Measurements from ENCODE around the gene SP7. TPM values are rescaled to one million over a fixed set of nuclear protein-coding genes. Genes with fewer than 3 reads are reported as not detected.

The SP7 gene
- total and polyA plus RNA-seq, 9 of the 15 experiments (the other 6 are each of a cell fraction or from before 2014, with no cell fraction given) = 0.04 TPM; not detected in 8

DNA sequence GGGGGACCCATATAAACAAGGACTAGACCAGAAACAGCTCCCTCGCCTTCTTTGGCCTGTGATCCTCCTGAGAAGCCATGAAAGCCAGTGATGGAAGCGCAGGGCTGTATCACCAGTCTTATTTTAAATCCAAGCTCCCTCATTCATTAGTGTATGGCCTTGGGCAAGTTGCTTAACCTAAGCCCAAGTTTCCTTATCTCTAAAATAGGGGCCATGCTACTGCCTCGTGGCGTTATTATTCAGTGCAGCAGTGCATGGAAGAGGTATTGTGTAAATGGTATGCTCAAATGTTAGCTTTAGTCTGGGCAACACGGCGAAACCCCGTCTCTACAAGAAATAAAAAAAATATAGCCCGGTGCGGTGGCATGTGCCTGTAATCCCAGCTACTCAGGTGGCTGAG, 58.2 kb downstream of the SP7 start (continued):
- TF ChIP-seq CBFA2T2 (conservative IDR thresholded peaks at IDR 0.05) = no peak
- TF ChIP-seq, protein P1, sequence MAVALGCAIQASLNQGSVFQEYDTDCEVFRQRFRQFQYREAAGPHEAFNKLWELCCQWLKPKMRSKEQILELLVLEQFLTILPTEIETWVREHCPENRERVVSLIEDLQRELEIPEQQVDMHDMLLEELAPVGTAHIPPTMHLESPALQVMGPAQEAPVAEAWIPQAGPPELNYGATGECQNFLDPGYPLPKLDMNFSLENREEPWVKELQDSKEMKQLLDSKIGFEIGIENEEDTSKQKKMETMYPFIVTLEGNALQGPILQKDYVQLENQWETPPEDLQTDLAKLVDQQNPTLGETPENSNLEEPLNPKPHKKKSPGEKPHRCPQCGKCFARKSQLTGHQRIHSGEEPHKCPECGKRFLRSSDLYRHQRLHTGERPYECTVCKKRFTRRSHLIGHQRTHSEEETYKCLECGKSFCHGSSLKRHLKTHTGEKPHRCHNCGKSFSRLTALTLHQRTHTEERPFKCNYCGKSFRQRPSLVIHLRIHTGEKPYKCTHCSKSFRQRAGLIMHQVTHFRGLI (CRISPR knock-in tag; IDR thresholded peaks at IDR 0.05) = no peak
- TF ChIP-seq U2AF2 (optimal IDR thresholded peaks at IDR 0.05; ENCODE audit: low read depth, low read length) = no peak
- TF ChIP-seq SIRT6 (IDR thresholded peaks at IDR 0.05; ENCODE audit: low read depth, low read length) = no peak
- TF ChIP-seq FOS (IDR thresholded peaks at IDR 0.05; ENCODE audit: extremely low read depth, insufficient read length) = no peak
- no peak for TF ChIP-seq ETS2 (tag; IDR thresholded peaks at IDR 0.05; ENCODE audit: borderline replicate concordance, poor library complexity, severe bottlenecking)
- no peak for TF ChIP-seq XRCC5 (IDR thresholded peaks at IDR 0.05; ENCODE audit: low read depth, low read length)
- no peak for TF ChIP-seq RAD21 (CRISPR knock-in tag; conservative IDR thresholded peaks at IDR 0.05 in 1 of 2, IDR thresholded peaks at IDR 0.05 in 1 of 2)

Other genes starting within 250 kb of the SP7 start
Only the 7 nearest of the 17 such genes appear.
- gene RARG, start 104.1 kb downstream of the SP7 start, total RNA-seq (2014; rRNA removed) = 1.9 and 3.3 TPM in 2 replicates
- 1.8 and 3.1 TPM in 2 replicates for gene RARG, start 104.1 kb downstream of the SP7 start, total RNA-seq (2014; rRNA removed; fragmentation: Illumina TruSeq; extraction: Trizol)
- gene RARG, start 104.1 kb downstream of the SP7 start, total RNA-seq (2015; rRNA removed; fragmentation: Illumina TruSeq; extraction: Trizol) = 3.8 and 4.7 TPM in 2 replicates
- gene RARG, start 104.1 kb downstream of the SP7 start, total RNA-seq (2021) = 7.6 and 9.4 TPM in 2 replicates
- 4.1 and 4.7 TPM in 2 replicates for gene RARG, start 104.1 kb downstream of the SP7 start, polyA plus RNA-seq (2011; rRNA removed)
- gene RARG, start 104.1 kb downstream of the SP7 start, polyA plus RNA-seq (2014; fragmentation: Illumina TruSeq; extraction: Trizol) = 6.0 and 7.8 TPM in 2 replicates
- gene RARG, start 104.1 kb downstream of the SP7 start, polyA plus RNA-seq (2014; fragmentation: Nextera tagmentation; extraction: Ambion mirVana) = under 1 TPM; 0.18 to 0.36 TPM
- gene RARG, start 104.1 kb downstream of the SP7 start, polyA plus RNA-seq (2014; rRNA removed) = 4.9 and 6.5 TPM in 2 replicates
- 18.7 and 22.9 TPM in 2 replicates for gene ESPL1, start 68.1 kb downstream of the SP7 start, total RNA-seq (2014; rRNA removed)
- gene ESPL1, start 68.1 kb downstream of the SP7 start, total RNA-seq (2014; rRNA removed; fragmentation: Illumina TruSeq; extraction: Trizol) = 8.8 and 10.3 TPM in 2 replicates
- gene ESPL1, start 68.1 kb downstream of the SP7 start, total RNA-seq (2015; rRNA removed; fragmentation: Illumina TruSeq; extraction: Trizol) = 18.8 and 19.0 TPM in 2 replicates
- 47.9 and 55.0 TPM in 2 replicates for gene ESPL1, start 68.1 kb downstream of the SP7 start, total RNA-seq (2021)
- gene ESPL1, start 68.1 kb downstream of the SP7 start, polyA plus RNA-seq (2011; rRNA removed) = 17.3 and 26.6 TPM in 2 replicates
- 29.0 and 29.5 TPM in 2 replicates for gene ESPL1, start 68.1 kb downstream of the SP7 start, polyA plus RNA-seq (2014; fragmentation: Illumina TruSeq; extraction: Trizol)
- gene ESPL1, start 68.1 kb downstream of the SP7 start, polyA plus RNA-seq (2014; fragmentation: Nextera tagmentation; extraction: Ambion mirVana) = 1 to 10 TPM; 1.2 to 1.6 TPM
- 19.4 and 23.9 TPM in 2 replicates for gene ESPL1, start 68.1 kb downstream of the SP7 start, polyA plus RNA-seq (2014; rRNA removed)
- 395 and 475 TPM in 2 replicates for gene PFDN5, start 40.8 kb downstream of the SP7 start, total RNA-seq (2014; rRNA removed)
- gene PFDN5, start 40.8 kb downstream of the SP7 start, total RNA-seq (2014; rRNA removed; fragmentation: Illumina TruSeq; extraction: Trizol) = 742 and 748 TPM in 2 replicates
- gene PFDN5, start 40.8 kb downstream of the SP7 start, total RNA-seq (2015; rRNA removed; fragmentation: Illumina TruSeq; extraction: Trizol) = 576 and 603 TPM in 2 replicates
- 361 and 366 TPM in 2 replicates for gene PFDN5, start 40.8 kb downstream of the SP7 start, total RNA-seq (2021)
- gene PFDN5, start 40.8 kb downstream of the SP7 start, polyA plus RNA-seq (2011; rRNA removed) = 988 and 1,156 TPM in 2 replicates
- gene PFDN5, start 40.8 kb downstream of the SP7 start, polyA plus RNA-seq (2014; fragmentation: Illumina TruSeq; extraction: Trizol) = 540 and 563 TPM in 2 replicates
- gene PFDN5, start 40.8 kb downstream of the SP7 start, polyA plus RNA-seq (2014; fragmentation: Nextera tagmentation; extraction: Ambion mirVana) = 1,000 to 10,000 TPM; 1,505 to 1,636 TPM
- gene PFDN5, start 40.8 kb downstream of the SP7 start, polyA plus RNA-seq (2014; rRNA removed) = 707 and 867 TPM in 2 replicates
- gene MYG1, start 36.7 kb downstream of the SP7 start, total RNA-seq (2014; rRNA removed) = 1.8 and 2.9 TPM in 2 replicates
- gene MYG1, start 36.7 kb downstream of the SP7 start, total RNA-seq (2014; rRNA removed; fragmentation: Illumina TruSeq; extraction: Trizol) = 0.86 and 1.1 TPM in 2 replicates
- 3.0 and 3.3 TPM in 2 replicates for gene MYG1, start 36.7 kb downstream of the SP7 start, total RNA-seq (2015; rRNA removed; fragmentation: Illumina TruSeq; extraction: Trizol)
- 3.9 and 4.6 TPM in 2 replicates for gene MYG1, start 36.7 kb downstream of the SP7 start, total RNA-seq (2021)
- 3.0 and 7.2 TPM in 2 replicates for gene MYG1, start 36.7 kb downstream of the SP7 start, polyA plus RNA-seq (2011; rRNA removed)
- gene MYG1, start 36.7 kb downstream of the SP7 start, polyA plus RNA-seq (2014; fragmentation: Illumina TruSeq; extraction: Trizol) = 1.7 and 2.1 TPM in 2 replicates
- gene MYG1, start 36.7 kb downstream of the SP7 start, polyA plus RNA-seq (2014; fragmentation: Nextera tagmentation; extraction: Ambion mirVana) = 1 to 10 TPM in 1 of 2 experiments, under 1 TPM in 1; 0.45 to 1.3 TPM
- gene MYG1, start 36.7 kb downstream of the SP7 start, polyA plus RNA-seq (2014; rRNA removed) = 4.9 and 5.6 TPM in 2 replicates
- gene AAAS, start 14.7 kb downstream of the SP7 start, total RNA-seq (2014; rRNA removed) = 81.8 and 106 TPM in 2 replicates
- 45.1 and 51.9 TPM in 2 replicates for gene AAAS, start 14.7 kb downstream of the SP7 start, total RNA-seq (2014; rRNA removed; fragmentation: Illumina TruSeq; extraction: Trizol)
- gene AAAS, start 14.7 kb downstream of the SP7 start, total RNA-seq (2015; rRNA removed; fragmentation: Illumina TruSeq; extraction: Trizol) = 79.8 and 81.1 TPM in 2 replicates
- gene AAAS, start 14.7 kb downstream of the SP7 start, total RNA-seq (2021) = 103 and 106 TPM in 2 replicates
- gene AAAS, start 14.7 kb downstream of the SP7 start, polyA plus RNA-seq (2011; rRNA removed) = 80.5 and 110 TPM in 2 replicates
- gene AAAS, start 14.7 kb downstream of the SP7 start, polyA plus RNA-seq (2014; fragmentation: Illumina TruSeq; extraction: Trizol) = 99.6 and 119 TPM in 2 replicates
- gene AAAS, start 14.7 kb downstream of the SP7 start, polyA plus RNA-seq (2014; fragmentation: Nextera tagmentation; extraction: Ambion mirVana) = 100 to 1,000 TPM; 124 to 157 TPM
- 95.9 and 103 TPM in 2 replicates for gene AAAS, start 14.7 kb downstream of the SP7 start, polyA plus RNA-seq (2014; rRNA removed)
- gene SP1, start 43.8 kb upstream of the SP7 start, total RNA-seq (2014; rRNA removed) = 31.5 and 32.2 TPM in 2 replicates
- gene SP1, start 43.8 kb upstream of the SP7 start, total RNA-seq (2014; rRNA removed; fragmentation: Illumina TruSeq; extraction: Trizol) = 44.0 and 47.9 TPM in 2 replicates
- gene SP1, start 43.8 kb upstream of the SP7 start, total RNA-seq (2015; rRNA removed; fragmentation: Illumina TruSeq; extraction: Trizol) = 48.9 and 51.7 TPM in 2 replicates
- 62.2 and 65.5 TPM in 2 replicates for gene SP1, start 43.8 kb upstream of the SP7 start, total RNA-seq (2021)
- 41.6 and 64.9 TPM in 2 replicates for gene SP1, start 43.8 kb upstream of the SP7 start, polyA plus RNA-seq (2011; rRNA removed)
- 38.7 and 47.4 TPM in 2 replicates for gene SP1, start 43.8 kb upstream of the SP7 start, polyA plus RNA-seq (2014; fragmentation: Illumina TruSeq; extraction: Trizol)
- 10 to 100 TPM in 1 of 2 experiments, 1 to 10 TPM in 1; 8.0 to 12.3 TPM for gene SP1, start 43.8 kb upstream of the SP7 start, polyA plus RNA-seq (2014; fragmentation: Nextera tagmentation; extraction: Ambion mirVana)
- gene SP1, start 43.8 kb upstream of the SP7 start, polyA plus RNA-seq (2014; rRNA removed) = 25.5 and 28.2 TPM in 2 replicates
- gene AMHR2, start 87.5 kb upstream of the SP7 start, total RNA-seq (2014; rRNA removed) = 10.3 and 20.9 TPM in 2 replicates
- 6.0 and 8.9 TPM in 2 replicates for gene AMHR2, start 87.5 kb upstream of the SP7 start, total RNA-seq (2014; rRNA removed; fragmentation: Illumina TruSeq; extraction: Trizol)
- gene AMHR2, start 87.5 kb upstream of the SP7 start, total RNA-seq (2015; rRNA removed; fragmentation: Illumina TruSeq; extraction: Trizol) = 49.7 and 51.2 TPM in 2 replicates
- 13.5 and 15.0 TPM in 2 replicates for gene AMHR2, start 87.5 kb upstream of the SP7 start, total RNA-seq (2021)
- 12.9 and 19.8 TPM in 2 replicates for gene AMHR2, start 87.5 kb upstream of the SP7 start, polyA plus RNA-seq (2011; rRNA removed)
- 26.5 and 28.0 TPM in 2 replicates for gene AMHR2, start 87.5 kb upstream of the SP7 start, polyA plus RNA-seq (2014; fragmentation: Illumina TruSeq; extraction: Trizol)
- 10 to 100 TPM; 19.8 to 21.0 TPM for gene AMHR2, start 87.5 kb upstream of the SP7 start, polyA plus RNA-seq (2014; fragmentation: Nextera tagmentation; extraction: Ambion mirVana)
- gene AMHR2, start 87.5 kb upstream of the SP7 start, polyA plus RNA-seq (2014; rRNA removed) = 19.3 and 22.7 TPM in 2 replicates

Measured in K562 (cell line).